KG1 (cell line): ENCODE data around the gene PELI2.
"Not testable (repeated sequence)": the region's sequence is repeated elsewhere in the genome, so short reads cannot be mapped to it uniquely, and the experiment has no call there.

ENCODE experiments used
- DNase-seq: peaks from one replicate; lab custom pipeline; 2025; lab: John Stamatoyannopoulos, UW

The PELI2 gene

GRCh38 chr14:56143025-56143424 lies 24.8 kb downstream of the PELI2 start:
- DNase-seq = no peak

- no peak for DNase-seq
Observed at GRCh38 chr14:56144176-56144575, 26.0 kb downstream of the PELI2 start.

- DNase-seq = no peak
Observed at GRCh38 chr14:56145181-56145769, 27.1 kb downstream of the PELI2 start.

- no peak for DNase-seq
Observed at GRCh38 chr14:56145965-56146364, 27.8 kb downstream of the PELI2 start.

GRCh38 chr14:56147449-56147848 lies 29.2 kb downstream of the PELI2 start:
- DNase-seq = no peak

GRCh38 chr14:56147986-56148901 lies 30.0 kb downstream of the PELI2 start:
- no peak for DNase-seq

GRCh38 chr14:56149151-56149550 lies 30.9 kb downstream of the PELI2 start:
- DNase-seq = no peak

GRCh38 chr14:56149995-56150394 lies 31.8 kb downstream of the PELI2 start:
- DNase-seq = no peak

- no peak for DNase-seq
Observed at GRCh38 chr14:56150645-56151345, 32.6 kb downstream of the PELI2 start.

- no peak for DNase-seq
Observed at GRCh38 chr14:56152221-56152620, 34.0 kb downstream of the PELI2 start.

GRCh38 chr14:56153267-56153666 lies 35.1 kb downstream of the PELI2 start:
- DNase-seq = no peak

- no peak for DNase-seq
Observed at GRCh38 chr14:56154321-56154720, 36.1 kb downstream of the PELI2 start.

GRCh38 chr14:56156096-56156495 lies 37.9 kb downstream of the PELI2 start:
- DNase-seq = no peak

- DNase-seq = no peak
Observed at GRCh38 chr14:56159066-56159465, 40.9 kb downstream of the PELI2 start.

GRCh38 chr14:56160088-56160487 lies 41.9 kb downstream of the PELI2 start:
- DNase-seq = no peak

- no peak for DNase-seq
Observed at GRCh38 chr14:56161658-56162057, 43.4 kb downstream of the PELI2 start.

- no peak for DNase-seq
Observed at GRCh38 chr14:56162476-56162875, 44.3 kb downstream of the PELI2 start.

- not testable (repeated sequence) for DNase-seq
Observed at GRCh38 chr14:56166579-56166978, 48.4 kb downstream of the PELI2 start.

- DNase-seq = no peak
Observed at GRCh38 chr14:56168007-56168616, 49.9 kb downstream of the PELI2 start.

- DNase-seq = no peak
Observed at GRCh38 chr14:56170028-56170427, 51.8 kb downstream of the PELI2 start.

GRCh38 chr14:56170877-56171422 lies 52.7 kb downstream of the PELI2 start:
- DNase-seq = no peak

- no peak for DNase-seq
Observed at GRCh38 chr14:56172074-56172473, 53.9 kb downstream of the PELI2 start.
